Measurements from ENCODE around the gene PRPF40A.

The PRPF40A gene

GRCh38 chr2:152618193-152618564 is 99.1 kb downstream of the PRPF40A start:
- DNase-seq (ENCODE audit: low spot score), result no peak

- DNase-seq (ENCODE audit: low spot score), result no peak
Measured at GRCh38 chr2:152617456-152618192, 99.6 kb downstream of the PRPF40A start.

GRCh38 chr2:152615177-152615576 is 102.1 kb downstream of the PRPF40A start:
- no peak for DNase-seq (ENCODE audit: low spot score)

- no peak for DNase-seq (ENCODE audit: low spot score)
Measured at GRCh38 chr2:152613235-152613634, 104.0 kb downstream of the PRPF40A start.

GRCh38 chr2:152611458-152612231 is 105.6 kb downstream of the PRPF40A start:
- DNase-seq (ENCODE audit: low spot score), result no peak

- no peak for DNase-seq (ENCODE audit: low spot score)
Measured at GRCh38 chr2:152609699-152610098, 107.6 kb downstream of the PRPF40A start.

GRCh38 chr2:152609154-152609553 is 108.1 kb downstream of the PRPF40A start:
- DNase-seq (ENCODE audit: low spot score), result peak; percentile 59

- DNase-seq (ENCODE audit: low spot score), result no peak
Measured at GRCh38 chr2:152607793-152608300, 109.4 kb downstream of the PRPF40A start.

- no peak for DNase-seq (ENCODE audit: low spot score)
Measured at GRCh38 chr2:152606941-152607340, 110.3 kb downstream of the PRPF40A start.

- DNase-seq (ENCODE audit: low spot score), result no peak
Measured at GRCh38 chr2:152606081-152606480, 111.2 kb downstream of the PRPF40A start.

GRCh38 chr2:152603166-152603565 is 114.1 kb downstream of the PRPF40A start:
- no peak for DNase-seq (ENCODE audit: low spot score)

GRCh38 chr2:152602750-152603149 is 114.5 kb downstream of the PRPF40A start:
- DNase-seq (ENCODE audit: low spot score), result no peak

Measured in hematopoietic multipotent progenitor cell treated with erythropoietin and hydrocortisone succinate and interleukin-3 and kit ligand, for 15 days (in vitro differentiated cells).